GM23248 (cell line): ENCODE results near the gene RAB36. TPM values are rescaled to one million over a fixed set of nuclear protein-coding genes. Genes with fewer than 3 reads are reported as not detected.

Experiments
- DNase-seq: peaks from one replicate; pipeline ENCODE4 v3.0.0-alpha.2; 2015
- H2AFZ ChIP-seq: fragments of 200-600 bp; sonication (generic); 2 replicates; pipeline ENCODE4 v1.6.1; 2016; ENCODE audit warnings: antibody characterized with exemption
- H3F3A ChIP-seq: fragments of 200-600 bp; sonication (generic); 2 replicates; pipeline ENCODE4 v1.6.1; 2016; ENCODE audit warnings: mild to moderate bottlenecking, antibody characterized with exemption, mixed run types; ENCODE audit not compliant: insufficient read depth
- H3K27ac ChIP-seq: fragments of 200-600 bp; sonication (generic); 2 replicates; pipeline ENCODE4 v1.5.1; 2016; ENCODE audit warnings: mild to moderate bottlenecking
- H3K27me3 ChIP-seq: fragments of 200-600 bp; sonication (generic); replicated peaks from 2 replicates; pipeline ENCODE4 v1.6.1; 2016; ENCODE audit warnings: mild to moderate bottlenecking; ENCODE audit not compliant: insufficient read depth
- H3K36me3 ChIP-seq: fragments of 200-600 bp; sonication (generic); 2 replicates; pipeline ENCODE4 v1.6.1; 2016; ENCODE audit warnings: low read depth, mild to moderate bottlenecking
- H3K4me1 ChIP-seq: fragments of 200-600 bp; sonication (generic); 2 replicates; pipeline ENCODE4 v1.6.1; 2016; ENCODE audit warnings: mild to moderate bottlenecking; ENCODE audit not compliant: insufficient read depth
- H3K4me2 ChIP-seq: fragments of 200-600 bp; sonication (generic); one replicate; pipeline ENCODE4 v1.6.1; 2016; ENCODE audit warnings: mild to moderate bottlenecking; ENCODE audit not compliant: unreplicated experiment
- H3K4me3 ChIP-seq: fragments of 200-600 bp; sonication (generic); 2 replicates; pipeline ENCODE4 v1.5.1; 2016; ENCODE audit warnings: mild to moderate bottlenecking
- H3K79me2 ChIP-seq: fragments of 200-600 bp; sonication (generic); 2 replicates; pipeline ENCODE4 v1.6.1; 2016; ENCODE audit warnings: mild to moderate bottlenecking; ENCODE audit not compliant: insufficient read depth
- H3K9ac ChIP-seq: fragments of 200-600 bp; sonication (generic); 2 replicates; pipeline ENCODE4 v1.6.1; 2016; ENCODE audit warnings: mild to moderate bottlenecking
- H3K9me2 ChIP-seq: fragments of 200-600 bp; sonication (generic); 2 replicates; pipeline ENCODE4 v1.6.1; 2016; ENCODE audit warnings: mixed run types, mild to moderate bottlenecking, moderate library complexity; ENCODE audit not compliant: insufficient read depth
- H3K9me3 ChIP-seq: fragments of 200-600 bp; sonication (generic); one replicate; pipeline ENCODE4 v1.6.1; 2017; ENCODE audit warnings: low read depth
- H4K20me1 ChIP-seq: fragments of 200-600 bp; sonication (generic); 2 replicates; pipeline ENCODE4 v1.6.0; 2016; ENCODE audit not compliant: insufficient read depth
- EZH2 ChIP-seq: fragments of 200-600 bp; sonication (generic); IDR thresholded peaks from 2 replicates; pipeline ENCODE4 v1.6.1; 2018; ENCODE audit warnings: antibody characterized with exemption, mild to moderate bottlenecking; ENCODE audit not compliant: insufficient read depth, poor library complexity, severe bottlenecking
- EZH2phosphoT487 ChIP-seq: fragments of 200-600 bp; sonication (generic); IDR thresholded peaks from 2 replicates; pipeline ENCODE4 v1.6.1; 2018; ENCODE audit warnings: antibody characterized with exemption, moderate library complexity, mild to moderate bottlenecking, low read depth; ENCODE audit not compliant: insufficient read depth
- WGBS, 2 experiments: methylation state at CpG; one replicate each; pipeline ENCODE4 v1.1.6; 2015 to 2017; ENCODE audit warnings: low lambda C conversion rate in 2 of 2, low coverage in 1 of 2; ENCODE audit errors: missing lambda C conversion rate in 2 of 2; 5-methylcytosine and 5-hydroxymethylcytosine counted together
- in situ Hi-C: fragments of 300-500 bp; cut with MboI; formaldehyde crosslinking; loops from 2 replicates; pipeline ENCODE4 v1.15.0; 2020
- polyA plus RNA-seq: library from polyadenylated mRNA; unstranded; fragments of >200 nt; fragmentation: Nextera tagmentation; extraction: Ambion mirVana; gene quantifications from 2 replicates; pipeline ENCODE4 v1.2.1, GENCODE V29; 2016
- total RNA-seq: library from RNA; depleted of rRNA; stranded (reverse); fragments of >200 nt; shearing (Covaris generic); gene quantifications from 2 replicates; pipeline ENCODE4 v1.2.3, GENCODE V29; 2014; rRNA removed

Gene RAB36, protein sequence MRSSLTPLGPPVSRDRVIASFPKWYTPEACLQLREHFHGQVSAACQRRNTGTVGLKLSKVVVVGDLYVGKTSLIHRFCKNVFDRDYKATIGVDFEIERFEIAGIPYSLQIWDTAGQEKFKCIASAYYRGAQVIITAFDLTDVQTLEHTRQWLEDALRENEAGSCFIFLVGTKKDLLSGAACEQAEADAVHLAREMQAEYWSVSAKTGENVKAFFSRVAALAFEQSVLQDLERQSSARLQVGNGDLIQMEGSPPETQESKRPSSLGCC
- total RNA-seq: 3.5 and 5.8 TPM in 2 replicates
- 5.0 and 6.8 TPM in 2 replicates for polyA plus RNA-seq

DNA sequence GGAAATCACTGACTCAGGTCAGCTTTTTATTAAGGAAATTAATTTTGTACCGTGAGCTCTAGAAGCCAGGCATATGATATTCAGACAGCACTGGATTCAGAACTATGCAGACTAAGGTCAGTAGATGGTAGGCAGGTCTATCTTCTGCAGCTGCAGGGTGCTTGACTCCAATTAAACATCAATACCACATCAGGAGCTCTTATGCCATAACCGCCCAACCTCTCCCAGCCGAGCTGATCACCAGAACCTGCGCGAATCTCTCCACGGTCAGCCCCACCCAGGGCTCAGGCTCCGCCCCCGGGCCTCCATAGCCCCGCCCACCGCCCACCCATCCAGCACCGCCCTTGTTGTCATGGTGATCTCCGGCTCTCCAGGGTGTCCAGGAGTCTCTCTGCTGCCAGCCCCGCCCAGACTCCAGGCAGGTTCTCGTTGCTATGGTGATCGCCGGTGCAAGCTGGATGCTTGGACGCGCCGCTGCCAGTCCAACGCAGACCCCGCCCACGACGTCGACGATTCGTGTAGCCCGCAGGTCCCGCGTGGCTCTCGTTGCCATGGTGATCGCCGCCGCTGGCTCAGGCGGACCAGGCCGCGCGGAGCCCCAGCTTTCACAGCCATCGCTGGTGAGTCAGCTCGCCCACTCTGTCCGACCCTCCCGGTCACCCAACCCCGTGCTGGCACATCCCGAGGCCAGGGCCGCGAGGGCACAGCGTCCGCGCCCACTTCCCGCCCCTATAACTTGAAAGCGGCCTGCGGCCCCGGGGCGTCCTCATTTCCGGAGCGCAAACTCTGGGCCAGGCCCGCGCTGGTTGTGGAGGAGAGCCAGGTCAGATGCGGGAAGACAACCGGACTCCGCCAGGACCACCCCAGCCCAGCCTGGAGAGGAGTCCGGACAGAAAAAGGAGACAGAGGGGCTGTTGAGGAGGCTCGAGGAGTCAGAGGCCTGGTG is at the start of gene RAB36:
TSS of gene RAB36 (plus strand) at position 546 of the 946 bp plus-strand sequence. CDS start 1,140 bp downstream, outside the sequence.
- no peaks in the 10 kb centered on the region for H4K20me1 ChIP-seq
- peak; percentile 100 for DNase-seq
- 3 to 4% methylated on average over 62 of the region's 62 CpGs for WGBS, 2 experiments
- no peaks in the 10 kb centered on the region for H3K36me3 ChIP-seq
- peak within 1 kb of the TSS; percentile 47 for H3K27ac ChIP-seq
- H3K9me3 ChIP-seq: no peaks in the 10 kb centered on the region
- H3K79me2 ChIP-seq: no peaks in the 10 kb centered on the region
- no peaks in the 10 kb centered on the region for H3K27me3 ChIP-seq
- peak within 1 kb of the TSS; percentile 86 for H3K9ac ChIP-seq
- peaks cover 3% of the 10 kb centered on the region; the same call in 1 of the 2 replicates for H3K4me1 ChIP-seq
- H3K4me2 ChIP-seq: peak within 1 kb of the TSS; percentile 78
- TF ChIP-seq EZH2phosphoT487: no peak
- no peak for TF ChIP-seq EZH2
- in situ Hi-C loops: no loop called here
- no peaks in the 10 kb centered on the region for H3K9me2 ChIP-seq
- peak within 1 kb of the TSS; percentile 89 for H2AFZ ChIP-seq
- peak within 1 kb of the TSS; percentile 72 for H3K4me3 ChIP-seq
- H3F3A ChIP-seq: no peaks in the 10 kb centered on the region

DNA sequence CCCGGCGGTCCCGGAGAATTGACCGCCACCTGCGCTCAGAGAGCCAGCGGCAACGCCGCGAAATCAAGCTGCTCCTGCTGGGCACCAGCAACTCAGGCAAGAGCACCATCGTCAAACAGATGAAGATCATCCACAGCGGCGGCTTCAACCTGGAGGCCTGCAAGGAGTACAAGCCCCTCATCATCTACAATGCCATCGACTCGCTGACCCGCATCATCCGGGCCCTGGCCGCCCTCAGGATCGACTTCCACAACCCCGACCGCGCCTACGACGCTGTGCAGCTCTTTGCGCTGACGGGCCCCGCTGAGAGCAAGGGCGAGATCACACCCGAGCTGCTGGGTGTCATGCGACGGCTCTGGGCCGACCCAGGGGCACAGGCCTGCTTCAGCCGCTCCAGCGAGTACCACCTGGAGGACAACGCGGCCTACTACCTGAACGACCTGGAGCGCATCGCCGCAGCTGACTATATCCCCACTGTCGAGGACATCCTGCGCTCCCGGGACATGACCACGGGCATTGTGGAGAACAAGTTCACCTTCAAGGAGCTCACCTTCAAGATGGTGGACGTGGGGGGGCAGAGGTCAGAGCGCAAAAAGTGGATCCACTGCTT is 49.4 kb upstream of the RAB36 start:
- DNase-seq: no peak
- H3K9ac ChIP-seq: no peak overlapping the region
- H3K27me3 ChIP-seq: no peaks in the 10 kb centered on the region
- H4K20me1 ChIP-seq: no peaks in the 10 kb centered on the region
- H3K9me2 ChIP-seq: no peaks in the 10 kb centered on the region
- in situ Hi-C loops: no loop called here
- H3K4me2 ChIP-seq: no peak overlapping the region
- TF ChIP-seq EZH2 (no peak), EZH2phosphoT487 (no peak)
- H3F3A ChIP-seq: no peaks in the 10 kb centered on the region
- H3K36me3 ChIP-seq: no peaks in the 10 kb centered on the region
- H3K4me1 ChIP-seq: no peaks in the 10 kb centered on the region
- no peaks in the 10 kb centered on the region for H3K9me3 ChIP-seq
- H3K27ac ChIP-seq: no peak overlapping the region
- no peak overlapping the region for H3K4me3 ChIP-seq
- H2AFZ ChIP-seq: no peak overlapping the region
- 91 to 93% methylated on average over 40 to 45 of the region's 45 CpGs for WGBS, 2 experiments
- no peaks in the 10 kb centered on the region for H3K79me2 ChIP-seq

DNA sequence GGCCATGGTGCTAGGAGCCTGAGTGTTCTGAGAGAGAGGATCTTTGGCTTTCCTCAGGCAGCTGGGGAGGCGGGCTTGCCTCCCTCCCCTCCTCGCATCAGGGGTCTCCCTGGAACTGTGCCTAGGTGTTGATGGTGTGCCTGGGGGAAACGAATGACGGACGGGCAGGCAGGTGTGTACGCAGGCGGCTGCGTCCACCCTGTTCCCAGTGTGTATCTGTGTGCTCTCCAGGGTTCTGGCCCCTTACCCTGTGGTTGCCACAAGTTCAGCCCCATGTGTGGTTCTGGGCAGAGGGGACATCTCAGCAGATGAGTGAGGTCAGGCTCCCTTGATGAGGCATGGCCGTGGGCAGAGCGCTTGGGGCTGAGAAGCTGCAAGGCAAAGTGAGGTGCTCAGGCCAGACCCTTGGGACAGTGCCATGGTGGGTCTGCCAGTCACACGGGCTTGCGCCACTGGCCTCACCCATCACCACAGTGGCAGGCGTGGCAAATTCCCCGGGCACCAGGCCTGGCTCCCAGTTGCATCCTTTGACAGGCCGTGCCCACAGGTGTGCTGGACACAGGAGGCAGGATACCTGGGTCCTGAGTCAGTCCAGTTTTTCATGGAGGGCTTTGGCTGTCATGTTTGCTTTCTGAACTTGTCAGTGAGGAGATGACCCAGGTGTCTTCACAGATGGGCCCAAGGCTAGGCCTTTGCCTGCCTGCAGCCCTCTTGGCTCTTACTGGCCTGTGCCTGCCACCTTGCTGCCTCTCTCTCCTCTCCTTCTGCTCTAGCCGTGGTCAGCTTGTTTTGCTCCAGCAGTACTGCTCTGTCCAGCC is 47.7 kb upstream of the RAB36 start:
- H3K4me3 ChIP-seq: no peak overlapping the region
- in situ Hi-C loops: no loop called here
- TF ChIP-seq EZH2 (no peak), EZH2phosphoT487 (no peak)
- H3K9ac ChIP-seq: no peak overlapping the region
- no peak overlapping the region for H3K4me2 ChIP-seq
- no peaks in the 10 kb centered on the region for H3K9me3 ChIP-seq
- no peaks in the 10 kb centered on the region for H3K9me2 ChIP-seq
- no peak overlapping the region for H3K27ac ChIP-seq
- no peaks in the 10 kb centered on the region for H3K79me2 ChIP-seq
- no peaks in the 10 kb centered on the region for H4K20me1 ChIP-seq
- H3K27me3 ChIP-seq: no peaks in the 10 kb centered on the region
- H3F3A ChIP-seq: no peaks in the 10 kb centered on the region
- H3K36me3 ChIP-seq: no peaks in the 10 kb centered on the region
- H2AFZ ChIP-seq: no peak overlapping the region
- no peaks in the 10 kb centered on the region for H3K4me1 ChIP-seq
- DNase-seq: no peak
- 80 to 87% methylated on average over 16 of the region's 16 CpGs for WGBS, 2 experiments
